GM10266 (cell line): ENCODE results near the gene LILRA6.
"Not testable (repeated sequence)": the region's sequence is repeated elsewhere in the genome, so short reads cannot be mapped to it uniquely, and the experiment has no call there.

Experiments used
- DNase-seq: peaks from one replicate; pipeline ENCODE4 v3.0.0; 2012; ENCODE audit errors: extremely low spot score
- CTCF ChIP-seq: IDR thresholded peaks from 2 replicates; pipeline ENCODE4 v1.5.1; 2012; ENCODE audit warnings: mild to moderate bottlenecking, low read depth; ENCODE audit not compliant: control insufficient read depth, insufficient read depth; ENCODE audit errors: missing control alignments

LILRA6 gene

GRCh38 chr19:54252845-54253244 is 10.3 kb upstream of the LILRA6 start:
- TF ChIP-seq CTCF: no peak

GRCh38 chr19:54252243-54252642 is 9.7 kb upstream of the LILRA6 start:
- no peak for TF ChIP-seq CTCF
- DNase-seq: no peak

More at GRCh38 chr19:54252845-54253244, 10.3 kb upstream of the LILRA6 start:
- DNase-seq: no peak

GRCh38 chr19:54248016-54248601 is 5.5 kb upstream of the LILRA6 start:
- DNase-seq: no peak
- no peak for TF ChIP-seq CTCF

GRCh38 chr19:54247106-54247930 is 4.7 kb upstream of the LILRA6 start:
- no peak for DNase-seq
- TF ChIP-seq CTCF: no peak

GRCh38 chr19:54245936-54246335 is 3.3 kb upstream of the LILRA6 start:
- TF ChIP-seq CTCF: no peak

GRCh38 chr19:54243809-54244208 is 1.2 kb upstream of the LILRA6 start:
- DNase-seq: not testable (repeated sequence)

More at GRCh38 chr19:54245936-54246335, 3.3 kb upstream of the LILRA6 start:
- DNase-seq: no peak

GRCh38 chr19:54242234-54242633 is 356 bp downstream of the LILRA6 start:
- not testable (repeated sequence) for DNase-seq

GRCh38 chr19:54240372-54241336 is 1.9 kb downstream of the LILRA6 start:
- not testable (repeated sequence) for DNase-seq

- not testable (repeated sequence) for DNase-seq
Observed at GRCh38 chr19:54239491-54240371, 2.9 kb downstream of the LILRA6 start.
